Measurements from ENCODE around the gene KCNA2.

KCNA2 gene

GRCh38 chr1:110610696-110611286 lies 4.6 kb upstream of the KCNA2 start:
- no peak overlapping the region for H3K4me3 ChIP-seq (replicated peaks; ENCODE audit: low read depth, low read length)
- no peak for TF ChIP-seq CTCF (IDR thresholded peaks at IDR 0.05; ENCODE audit: low read length, missing control alignments)
- DNase-seq (ENCODE audit: low read depth): no peak

GRCh38 chr1:110610084-110610483 lies 3.9 kb upstream of the KCNA2 start:
- no peak for TF ChIP-seq CTCF (IDR thresholded peaks at IDR 0.05; ENCODE audit: low read length, missing control alignments)
- H3K4me3 ChIP-seq (replicated peaks; ENCODE audit: low read depth, low read length): no peak overlapping the region

GRCh38 chr1:110608247-110608646 lies 2.1 kb upstream of the KCNA2 start:
- DNase-seq (ENCODE audit: low read depth): no peak
- no peak overlapping the region for H3K4me3 ChIP-seq (replicated peaks; ENCODE audit: low read depth, low read length)
- no peak for TF ChIP-seq CTCF (IDR thresholded peaks at IDR 0.05; ENCODE audit: low read length, missing control alignments)

More at GRCh38 chr1:110610084-110610483, 3.9 kb upstream of the KCNA2 start:
- no peak for DNase-seq (ENCODE audit: low read depth)

GRCh38 chr1:110607536-110608230 lies 1.5 kb upstream of the KCNA2 start:
- no peak overlapping the region for H3K4me3 ChIP-seq (replicated peaks; ENCODE audit: low read depth, low read length)
- DNase-seq (ENCODE audit: low read depth): no peak
- no peak for TF ChIP-seq CTCF (IDR thresholded peaks at IDR 0.05; ENCODE audit: low read length, missing control alignments)

GRCh38 chr1:110606657-110607535 lies 738 bp upstream of the KCNA2 start:
- no peak for DNase-seq (ENCODE audit: low read depth)

GRCh38 chr1:110605446-110605845 lies 712 bp downstream of the KCNA2 start:
- no peak for TF ChIP-seq CTCF (IDR thresholded peaks at IDR 0.05; ENCODE audit: low read length, missing control alignments)
- DNase-seq (ENCODE audit: low read depth): no peak
- H3K4me3 ChIP-seq (replicated peaks; ENCODE audit: low read depth, low read length): no peak overlapping the region

More at GRCh38 chr1:110606657-110607535, 738 bp upstream of the KCNA2 start:
- TF ChIP-seq CTCF (IDR thresholded peaks at IDR 0.05; ENCODE audit: low read length, missing control alignments): no peak
- peak overlapping the region; percentile 34 for H3K4me3 ChIP-seq (replicated peaks; ENCODE audit: low read depth, low read length)
